ENCODE measurements around the gene TPCN1. TPM values are rescaled to one million over a fixed set of nuclear protein-coding genes. Genes with fewer than 3 reads are reported as not detected.

Gene TPCN1
- polyA plus RNA-seq, 1 experiment: 31.9 TPM

DNA sequence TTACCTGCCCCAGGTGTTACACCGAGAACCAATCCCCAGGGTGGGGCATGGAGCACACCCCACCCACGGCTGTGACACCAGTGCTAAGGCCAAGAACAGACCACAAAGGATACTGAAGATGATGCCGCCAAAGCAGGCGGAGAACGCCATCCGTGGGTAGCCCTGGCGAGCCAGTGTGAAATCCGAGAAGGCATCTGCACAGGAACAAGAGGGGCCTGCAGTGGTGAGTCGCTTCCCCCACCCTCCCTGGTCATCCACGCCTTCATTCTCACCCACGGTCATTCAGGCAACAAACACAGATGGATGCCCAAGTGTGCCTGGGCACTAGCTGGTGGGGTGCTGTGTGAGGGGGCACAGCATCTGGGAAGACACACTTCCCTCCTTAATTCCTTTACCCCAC is 85.1 kb downstream of the TPCN1 start:
- TF ChIP-seq, protein P1, sequence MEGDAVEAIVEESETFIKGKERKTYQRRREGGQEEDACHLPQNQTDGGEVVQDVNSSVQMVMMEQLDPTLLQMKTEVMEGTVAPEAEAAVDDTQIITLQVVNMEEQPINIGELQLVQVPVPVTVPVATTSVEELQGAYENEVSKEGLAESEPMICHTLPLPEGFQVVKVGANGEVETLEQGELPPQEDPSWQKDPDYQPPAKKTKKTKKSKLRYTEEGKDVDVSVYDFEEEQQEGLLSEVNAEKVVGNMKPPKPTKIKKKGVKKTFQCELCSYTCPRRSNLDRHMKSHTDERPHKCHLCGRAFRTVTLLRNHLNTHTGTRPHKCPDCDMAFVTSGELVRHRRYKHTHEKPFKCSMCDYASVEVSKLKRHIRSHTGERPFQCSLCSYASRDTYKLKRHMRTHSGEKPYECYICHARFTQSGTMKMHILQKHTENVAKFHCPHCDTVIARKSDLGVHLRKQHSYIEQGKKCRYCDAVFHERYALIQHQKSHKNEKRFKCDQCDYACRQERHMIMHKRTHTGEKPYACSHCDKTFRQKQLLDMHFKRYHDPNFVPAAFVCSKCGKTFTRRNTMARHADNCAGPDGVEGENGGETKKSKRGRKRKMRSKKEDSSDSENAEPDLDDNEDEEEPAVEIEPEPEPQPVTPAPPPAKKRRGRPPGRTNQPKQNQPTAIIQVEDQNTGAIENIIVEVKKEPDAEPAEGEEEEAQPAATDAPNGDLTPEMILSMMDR (IDR thresholded peaks at IDR 0.05; ENCODE audit: insufficient read depth, low read depth, low read length): no peak
- no peak for DNase-seq (ENCODE audit: low read depth)

DNA sequence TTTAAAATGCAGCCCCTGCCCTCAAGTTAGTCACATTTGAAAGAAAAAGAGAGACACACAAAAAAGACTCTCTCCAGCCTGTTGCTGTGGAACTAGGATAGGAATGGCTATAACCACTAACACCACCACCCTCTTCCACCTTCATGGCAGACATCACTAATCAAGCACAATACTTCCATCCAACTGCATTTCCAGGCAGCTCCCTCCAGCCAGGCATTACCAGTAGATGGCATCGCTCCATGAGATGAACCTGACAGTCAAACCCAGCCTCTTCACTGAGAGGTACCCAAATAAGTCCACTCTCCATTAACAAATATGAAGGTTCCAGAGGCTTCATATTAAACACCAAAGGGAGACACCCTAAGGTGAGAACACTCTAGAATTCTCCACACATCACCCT is 89.2 kb downstream of the TPCN1 start:
- no peak for DNase-seq (ENCODE audit: low read depth)
- CTCF ChIA-PET: interaction anchor here (1.0 to 2.2 kb wide), 3 partner anchors 20 to 115 kb away, joined by 3 to 20 read pairs (median 3); no protein-coding TSS in a partner anchor

More for the DNA sequence above, 85.1 kb downstream of the TPCN1 start:
- Histone ChIP-seq H3K4me3 (ENCODE audit: low read depth, low read length) (no peak overlapping the region), H3K36me3 (ENCODE audit: control insufficient read depth, insufficient read depth, low read length) (peaks cover 8% of the 10 kb centered on the region), H3K27me3 (ENCODE audit: control insufficient read depth, insufficient read depth, low read length) (no peaks in the 10 kb centered on the region)
- ChIA-PET CTCF (no interaction called here), POLR2A (no interaction called here)

DNA sequence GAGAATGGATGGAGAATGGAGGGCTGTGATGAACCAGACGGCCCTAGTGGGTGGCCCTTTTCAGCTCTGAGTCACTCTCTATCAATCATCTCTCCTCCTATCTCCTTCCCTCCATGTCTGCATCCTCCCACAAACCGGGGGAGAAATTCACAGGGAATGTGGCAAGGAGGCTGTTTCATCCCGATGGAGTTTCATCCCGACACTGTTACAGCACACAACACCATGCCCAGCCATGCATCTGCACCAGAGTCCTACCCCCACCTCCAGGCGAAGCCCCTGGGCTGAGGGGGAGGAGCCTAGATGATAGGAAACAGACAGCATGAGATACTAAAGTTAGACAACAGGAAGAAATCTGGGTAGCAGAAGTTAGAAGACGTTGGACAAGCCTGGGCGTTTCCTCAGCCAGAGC is 92.9 kb downstream of the TPCN1 start:
- ChIA-PET POLR2A (no interaction called here), CTCF (interaction anchor here (1.2 to 2.1 kb wide), 3 partner anchors 10 to 111 kb away, joined by 4 to 8 read pairs (median 5); partner anchors contain the start of gene SDSL)
- no peak for DNase-seq (ENCODE audit: low read depth)
- TF ChIP-seq, protein P1 (IDR thresholded peaks at IDR 0.05; ENCODE audit: insufficient read depth, low read depth, low read length): no peak
- Histone ChIP-seq H3K4me3 (ENCODE audit: low read depth, low read length) (no peak overlapping the region), H3K27me3 (ENCODE audit: control insufficient read depth, insufficient read depth, low read length) (no peaks in the 10 kb centered on the region), H3K36me3 (ENCODE audit: control insufficient read depth, insufficient read depth, low read length) (peaks cover 12% of the 10 kb centered on the region)

More for the DNA sequence above, 89.2 kb downstream of the TPCN1 start:
- POLR2A ChIA-PET: no interaction called here
- Histone ChIP-seq H3K36me3 (ENCODE audit: control insufficient read depth, insufficient read depth, low read length) (peaks cover 3% of the 10 kb centered on the region; the same call in 1 of the 2 replicates), H3K27me3 (ENCODE audit: control insufficient read depth, insufficient read depth, low read length) (no peaks in the 10 kb centered on the region), H3K4me3 (ENCODE audit: low read depth, low read length) (no peak overlapping the region)
- TF ChIP-seq, protein P1 (IDR thresholded peaks at IDR 0.05; ENCODE audit: insufficient read depth, low read depth, low read length): no peak

DNA sequence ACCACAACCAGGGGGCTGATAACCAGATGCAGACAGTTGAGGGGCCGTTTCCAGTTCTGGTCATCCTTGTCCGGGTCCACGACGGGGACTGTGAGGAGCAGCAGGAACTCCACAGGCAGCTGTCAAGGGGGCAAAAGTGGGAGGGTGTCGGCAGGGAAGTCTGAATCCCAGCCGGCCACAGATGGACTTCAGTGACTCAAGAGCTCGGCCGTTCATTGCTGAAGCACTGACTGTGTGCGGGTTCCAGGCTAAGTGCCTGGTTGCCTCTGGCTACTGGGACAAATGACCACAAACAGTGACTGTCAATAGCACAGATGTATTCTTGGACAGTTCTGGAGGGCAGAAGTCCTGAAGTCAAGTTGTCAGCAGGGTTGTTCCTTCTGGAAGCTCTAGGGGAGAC is 94.1 kb downstream of the TPCN1 start:
- no peak overlapping the region for H3K4me3 ChIP-seq (ENCODE audit: low read depth, low read length)
- H3K27me3 ChIP-seq (ENCODE audit: control insufficient read depth, insufficient read depth, low read length): no peaks in the 10 kb centered on the region
- TF ChIP-seq, protein P1 (IDR thresholded peaks at IDR 0.05; ENCODE audit: insufficient read depth, low read depth, low read length): no peak
- ChIA-PET POLR2A (no interaction called here), CTCF (interaction anchor here (1.7 kb wide), 1 partner anchor 110 kb away, joined by 5 read pairs; no protein-coding TSS in a partner anchor)
- DNase-seq (ENCODE audit: low read depth): no peak
- peaks cover 15% of the 10 kb centered on the region for H3K36me3 ChIP-seq (ENCODE audit: control insufficient read depth, insufficient read depth, low read length)

DNA sequence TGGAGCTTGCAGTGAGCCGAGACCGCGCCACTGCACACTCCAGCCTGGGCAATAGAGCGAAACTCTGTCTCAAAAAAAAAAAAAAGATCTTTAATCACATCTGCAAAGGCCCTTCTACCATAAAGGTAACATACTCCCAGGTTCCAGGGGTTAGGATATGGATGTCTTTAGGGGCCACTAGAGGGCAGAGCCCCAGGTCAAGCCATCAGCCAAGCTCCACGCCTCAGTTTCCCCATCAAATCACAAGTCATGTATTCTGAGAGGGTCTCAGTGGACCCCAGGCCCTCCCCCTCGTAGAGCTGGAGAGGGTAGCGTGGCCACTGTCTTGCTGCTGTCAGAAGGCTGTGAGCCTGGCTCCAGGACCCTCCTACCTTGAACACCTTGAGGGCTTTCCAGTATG is 94.9 kb downstream of the TPCN1 start:
- POLR2A ChIA-PET: no interaction called here
- H3K27me3 ChIP-seq (ENCODE audit: control insufficient read depth, insufficient read depth, low read length): no peaks in the 10 kb centered on the region
- no peak overlapping the region for H3K4me3 ChIP-seq (ENCODE audit: low read depth, low read length)
- no peak for DNase-seq (ENCODE audit: low read depth)
- TF ChIP-seq, protein P1 (IDR thresholded peaks at IDR 0.05; ENCODE audit: insufficient read depth, low read depth, low read length): no peak
- CTCF ChIA-PET: interaction anchor here (0.6 to 1.1 kb wide), 2 partner anchors 13 to 1993 kb away, joined by 3 to 4 read pairs; no protein-coding TSS in a partner anchor
- peaks cover 21% of the 10 kb centered on the region for H3K36me3 ChIP-seq (ENCODE audit: control insufficient read depth, insufficient read depth, low read length)

Data from BJ (cell line).